Occipital lobe (tissue), 2 donors: ENCODE measurements around the gene IRF6. TPM values are rescaled to one million over a fixed set of nuclear protein-coding genes. Genes with fewer than 3 reads are reported as not detected.

Experiments used
- DNase-seq: peaks from one replicate; lab custom pipeline; 2025; lab: John Stamatoyannopoulos, UW
- total RNA-seq: library from RNA; depleted of rRNA; stranded (reverse); fragments of >200 nt; gene quantifications from one replicate; pipeline ENCODE4 v1.2.3, GENCODE V29; 2014

Gene IRF6
- total RNA-seq, 1 donor from 2014 or later: 0.31 TPM

GRCh38 chr1:209736490-209737117 lies 69.3 kb downstream of the IRF6 start:
- no peak for DNase-seq

Other genes with a start within 250 kb of the IRF6 start
- gene CAMK1G, start 222.4 kb downstream of the IRF6 start, total RNA-seq: 7.3 TPM
- gene LAMB3, start 153.7 kb downstream of the IRF6 start, total RNA-seq: 1.7 TPM
- gene G0S2, start 130.7 kb downstream of the IRF6 start, total RNA-seq: 2.3 TPM
- gene HSD11B1, start 101.3 kb downstream of the IRF6 start, total RNA-seq: not detected
- gene TRAF3IP3, start 50.1 kb downstream of the IRF6 start, total RNA-seq: 0.47 TPM
- gene C1orf74, start 21.6 kb downstream of the IRF6 start, total RNA-seq: 2.8 TPM
- 15.0 TPM for gene UTP25, start 21.8 kb upstream of the IRF6 start, total RNA-seq
- 65.8 TPM for gene SYT14, start 132.1 kb upstream of the IRF6 start, total RNA-seq